GM18499 (cell line): ENCODE measurements around the gene KMT5B.

Experiments
- ATAC-seq: cut with Tn5 transposase; IDR thresholded peaks from one replicate; pipeline ENCODE4 v1.9.1; 2021; ENCODE audit warnings: moderate number of reproducible peaks; ENCODE audit not compliant: insufficient read depth, unreplicated experiment

Gene KMT5B

GRCh38 chr11:68122936-68123539 is 90.1 kb downstream of the KMT5B start:
- no peak for ATAC-seq

- ATAC-seq: peak; percentile 41
Measured at GRCh38 chr11:68121067-68121899, 91.8 kb downstream of the KMT5B start, which contains the start of gene CHKA. CHKA (minus strand) TSS chr11:68121388; CDS start chr11:68121177, 211 bp downstream.

GRCh38 chr11:68120273-68121066 is 92.6 kb downstream of the KMT5B start:
- no peak for ATAC-seq

GRCh38 chr11:68118706-68119448 is 94.2 kb downstream of the KMT5B start:
- ATAC-seq: no peak

GRCh38 chr11:68117853-68118470 is 95.1 kb downstream of the KMT5B start:
- ATAC-seq: no peak

GRCh38 chr11:68116974-68117373 is 96.1 kb downstream of the KMT5B start:
- no peak for ATAC-seq

GRCh38 chr11:68116126-68116525 is 97.0 kb downstream of the KMT5B start:
- ATAC-seq: no peak

DNA sequence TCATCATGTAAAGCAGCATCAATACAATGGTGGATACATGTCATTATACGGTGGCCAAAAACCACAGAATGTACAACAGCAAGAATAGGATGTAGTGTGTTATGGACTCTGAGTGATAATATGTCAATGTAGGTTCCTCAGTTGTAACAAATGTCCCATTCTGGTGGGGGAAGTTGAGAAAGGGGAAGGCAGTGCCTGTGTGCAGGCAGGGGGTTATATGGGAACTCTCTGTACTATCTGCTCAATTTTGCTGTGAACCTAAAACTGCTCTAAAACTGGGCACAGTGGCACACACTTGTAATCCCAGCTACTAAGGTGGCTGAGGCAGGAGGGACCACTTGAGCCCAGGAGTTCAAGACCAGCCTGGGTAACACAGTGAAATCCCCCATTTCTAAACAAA is 97.8 kb downstream of the KMT5B start:
- ATAC-seq: no peak

- ATAC-seq: no peak
Measured at GRCh38 chr11:68113986-68114385, 99.1 kb downstream of the KMT5B start.

DNA sequence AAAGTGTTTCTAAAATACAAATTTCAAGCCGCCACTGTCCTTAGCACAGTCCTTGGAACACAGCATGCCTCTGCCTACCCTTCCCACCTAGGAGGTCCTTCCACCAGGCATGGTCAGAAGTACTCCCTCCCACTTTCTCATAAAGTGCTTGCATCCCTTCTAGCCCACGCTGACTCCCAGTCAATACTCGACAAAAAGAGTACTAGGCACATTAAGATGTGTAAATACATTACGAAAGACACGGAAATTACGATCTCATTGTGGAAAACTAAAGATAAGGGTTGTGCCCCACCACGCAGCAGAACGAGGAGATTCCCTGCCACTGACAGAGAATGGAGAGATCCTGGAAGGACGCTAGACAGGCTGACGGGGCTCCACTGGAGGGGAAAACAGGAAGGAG is 105.4 kb downstream of the KMT5B start:
- ATAC-seq: no peak

DNA sequence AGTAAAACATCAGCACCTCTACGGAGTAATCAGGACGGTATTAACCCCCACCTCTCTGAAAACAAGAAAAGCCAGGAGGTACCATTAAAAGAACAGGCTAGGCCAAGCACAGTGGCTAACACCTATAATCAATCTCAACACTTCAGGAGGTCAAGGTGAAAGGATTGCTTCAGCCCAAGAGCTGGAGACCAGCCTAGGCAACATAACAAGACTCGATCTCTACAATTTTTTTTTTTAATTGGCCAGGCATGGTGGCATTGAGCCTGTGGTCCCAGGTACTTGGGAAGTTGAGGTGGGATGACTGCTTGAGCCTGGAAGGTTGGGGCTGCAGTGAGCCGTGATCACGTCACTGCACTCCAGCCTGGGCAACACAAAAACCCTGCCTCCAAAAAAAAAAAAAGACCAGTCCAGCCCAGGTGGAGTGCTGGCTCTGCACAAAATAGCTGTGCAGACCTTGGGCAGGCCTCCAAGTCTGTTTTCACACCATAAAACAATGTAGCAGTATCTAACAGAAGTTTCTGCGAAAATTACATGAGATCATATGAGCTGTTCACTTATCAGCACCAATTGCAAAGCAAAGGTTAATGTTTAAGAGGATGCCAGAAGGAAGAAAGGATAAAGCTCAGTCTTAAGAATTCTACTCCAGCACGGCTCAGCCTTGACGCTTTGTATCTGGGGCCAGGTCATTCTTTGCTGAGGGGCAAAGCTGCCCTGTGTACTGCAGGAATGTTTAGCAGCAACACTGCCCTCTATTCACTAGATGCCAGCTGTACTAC is 106.7 kb downstream of the KMT5B start:
- no peak for ATAC-seq
